DOHH2 (cell line): ENCODE measurements around the gene NPAS3.

Source experiments
- H3F3A ChIP-seq: fragments of 200-600 bp; sonication (generic), shearing (Covaris generic); 2 replicates; pipeline ENCODE4 v1.6.0; 2016; ENCODE audit warnings: antibody characterized with exemption, mild to moderate bottlenecking; ENCODE audit not compliant: control insufficient read depth, insufficient read depth
- H3K27ac ChIP-seq: fragments of 200-600 bp; sonication (generic); 2 replicates; pipeline ENCODE4 v1.5.1; 2014; ENCODE audit warnings: low read depth, mild to moderate bottlenecking, low read length, moderate library complexity
- H3K27me3 ChIP-seq: fragments of 200-600 bp; sonication (generic); 2 replicates; pipeline ENCODE4 v1.6.1; 2014; ENCODE audit warnings: mild to moderate bottlenecking, low read length, mixed read lengths; ENCODE audit not compliant: control insufficient read depth
- H3K36me3 ChIP-seq: fragments of 200-600 bp; sonication (generic); 2 replicates; pipeline ENCODE4 v1.6.1; 2014; ENCODE audit warnings: mild to moderate bottlenecking, low read length, moderate library complexity, mixed read lengths; ENCODE audit not compliant: control insufficient read depth
- H3K4me1 ChIP-seq: fragments of 200-600 bp; sonication (generic); 2 replicates; pipeline ENCODE4 v1.6.1; 2014; ENCODE audit warnings: mild to moderate bottlenecking, low read length, mixed read lengths; ENCODE audit not compliant: control insufficient read depth
- H3K4me2 ChIP-seq: fragments of 200-600 bp; sonication (generic); 2 replicates; pipeline ENCODE4 v1.6.0; 2014; ENCODE audit warnings: mild to moderate bottlenecking, low read length, moderate library complexity
- H3K4me3 ChIP-seq: fragments of 200-600 bp; sonication (generic); 2 replicates; pipeline ENCODE4 v1.5.1; 2014; ENCODE audit warnings: mild to moderate bottlenecking, low read length, mixed read lengths
- H3K79me2 ChIP-seq: fragments of 200-600 bp; sonication (generic); 2 replicates; pipeline ENCODE4 v1.6.1; 2014; ENCODE audit warnings: mild to moderate bottlenecking, low read length, mixed read lengths; ENCODE audit not compliant: control insufficient read depth
- H3K9me2 ChIP-seq: fragments of 200-600 bp; sonication (generic); replicated peaks from 2 replicates; pipeline ENCODE4 v1.6.1; 2014; ENCODE audit warnings: mild to moderate bottlenecking, low read length, mixed read lengths; ENCODE audit not compliant: control insufficient read depth
- H3K9me3 ChIP-seq: fragments of 200-600 bp; sonication (generic); 2 replicates; pipeline ENCODE4 v1.6.1; 2014; ENCODE audit warnings: antibody characterized with exemption, low read length, mixed read lengths; ENCODE audit not compliant: control insufficient read depth, insufficient read depth
- H4K20me1 ChIP-seq: fragments of 200-600 bp; sonication (generic); 2 replicates; pipeline ENCODE4 v1.6.0; 2014; ENCODE audit warnings: low read depth, mild to moderate bottlenecking, antibody characterized with exemption, low read length, moderate library complexity; ENCODE audit not compliant: control insufficient read depth, insufficient read depth
- EZH2phosphoT487 ChIP-seq: fragments of 200-600 bp; sonication (generic); IDR thresholded peaks from 2 replicates; pipeline ENCODE4 v1.6.1; 2017; ENCODE audit warnings: borderline replicate concordance, mild to moderate bottlenecking, antibody characterized with exemption, low read length, moderate library complexity, mixed read lengths
- TF ChIP-seq, protein P1 (sequence below): fragments of 200-600 bp; sonication (generic); IDR thresholded peaks from one replicate; pipeline ENCODE4 v1.5.1; 2014; ENCODE audit warnings: antibody characterized with exemption, mild to moderate bottlenecking, low read depth, low read length; ENCODE audit not compliant: poor library complexity, severe bottlenecking

Gene NPAS3

DNA sequence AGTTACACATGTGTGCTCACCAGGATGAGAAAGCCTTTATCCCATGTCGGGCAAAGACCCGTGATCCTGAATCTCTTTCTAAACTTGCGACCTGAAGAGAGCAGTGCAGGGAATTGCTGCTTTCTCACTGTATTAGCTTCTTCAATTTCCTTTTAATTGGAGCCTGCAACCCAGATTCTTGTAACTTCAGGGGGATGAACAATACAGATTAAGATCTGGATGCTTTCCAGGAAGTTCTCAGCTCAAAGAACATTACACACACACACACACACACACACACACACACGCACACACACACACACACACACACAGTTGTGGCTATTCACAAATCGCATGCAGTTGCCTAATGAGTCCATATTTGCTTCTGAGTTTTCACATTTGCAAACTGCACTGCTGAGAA lies 268.3 kb downstream of the NPAS3 start:
- no peaks in the 10 kb centered on the region for H3K9me2 ChIP-seq
- no peaks in the 10 kb centered on the region for H4K20me1 ChIP-seq
- H3K27me3 ChIP-seq: no peaks in the 10 kb centered on the region
- TF ChIP-seq EZH2phosphoT487: no peak
- TF ChIP-seq, protein P1, sequence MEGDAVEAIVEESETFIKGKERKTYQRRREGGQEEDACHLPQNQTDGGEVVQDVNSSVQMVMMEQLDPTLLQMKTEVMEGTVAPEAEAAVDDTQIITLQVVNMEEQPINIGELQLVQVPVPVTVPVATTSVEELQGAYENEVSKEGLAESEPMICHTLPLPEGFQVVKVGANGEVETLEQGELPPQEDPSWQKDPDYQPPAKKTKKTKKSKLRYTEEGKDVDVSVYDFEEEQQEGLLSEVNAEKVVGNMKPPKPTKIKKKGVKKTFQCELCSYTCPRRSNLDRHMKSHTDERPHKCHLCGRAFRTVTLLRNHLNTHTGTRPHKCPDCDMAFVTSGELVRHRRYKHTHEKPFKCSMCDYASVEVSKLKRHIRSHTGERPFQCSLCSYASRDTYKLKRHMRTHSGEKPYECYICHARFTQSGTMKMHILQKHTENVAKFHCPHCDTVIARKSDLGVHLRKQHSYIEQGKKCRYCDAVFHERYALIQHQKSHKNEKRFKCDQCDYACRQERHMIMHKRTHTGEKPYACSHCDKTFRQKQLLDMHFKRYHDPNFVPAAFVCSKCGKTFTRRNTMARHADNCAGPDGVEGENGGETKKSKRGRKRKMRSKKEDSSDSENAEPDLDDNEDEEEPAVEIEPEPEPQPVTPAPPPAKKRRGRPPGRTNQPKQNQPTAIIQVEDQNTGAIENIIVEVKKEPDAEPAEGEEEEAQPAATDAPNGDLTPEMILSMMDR: no peak
- no peak overlapping the region for H3K4me3 ChIP-seq
- no peaks in the 10 kb centered on the region for H3K4me1 ChIP-seq
- H3K79me2 ChIP-seq: no peaks in the 10 kb centered on the region
- H3K27ac ChIP-seq: no peak overlapping the region
- H3K4me2 ChIP-seq: no peak overlapping the region
- no peaks in the 10 kb centered on the region; the same call in 1 of the 2 replicates for H3K9me3 ChIP-seq
- H3F3A ChIP-seq: no peaks in the 10 kb centered on the region
- H3K36me3 ChIP-seq: no peaks in the 10 kb centered on the region

DNA sequence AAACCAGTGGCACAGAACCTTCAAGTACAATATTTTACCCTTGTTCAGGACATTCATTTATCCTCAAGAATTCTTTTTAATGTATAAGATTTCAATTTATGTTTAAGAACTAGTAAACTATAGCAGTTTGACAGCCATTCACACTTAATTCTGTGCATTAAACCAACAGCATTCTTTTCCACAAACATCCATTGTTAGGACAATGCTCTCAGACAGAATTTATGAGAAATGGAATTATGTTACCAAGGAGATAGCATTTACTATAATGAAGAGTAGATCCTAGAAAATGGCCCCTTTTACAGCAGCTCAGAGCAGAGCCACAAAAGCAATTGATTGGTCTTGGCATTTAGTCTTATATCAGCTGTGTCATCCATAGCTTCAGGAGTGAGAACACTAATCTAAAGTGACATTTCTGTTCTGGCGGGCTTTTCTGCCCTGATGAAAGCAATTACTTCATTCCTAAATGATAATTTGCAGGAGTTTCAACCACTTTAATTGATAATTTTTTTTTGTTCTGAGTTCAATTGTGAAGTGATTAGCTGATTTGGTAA lies 268.9 kb downstream of the NPAS3 start:
- TF ChIP-seq, protein P1: no peak
- TF ChIP-seq EZH2phosphoT487: no peak
- H3K4me1 ChIP-seq: no peaks in the 10 kb centered on the region
- no peaks in the 10 kb centered on the region for H3F3A ChIP-seq
- no peaks in the 10 kb centered on the region for H4K20me1 ChIP-seq
- H3K4me3 ChIP-seq: no peak overlapping the region
- no peaks in the 10 kb centered on the region for H3K79me2 ChIP-seq
- no peak overlapping the region for H3K27ac ChIP-seq
- no peaks in the 10 kb centered on the region; the same call in 1 of the 2 replicates for H3K9me3 ChIP-seq
- no peaks in the 10 kb centered on the region for H3K36me3 ChIP-seq
- H3K27me3 ChIP-seq: no peaks in the 10 kb centered on the region
- no peaks in the 10 kb centered on the region for H3K9me2 ChIP-seq
- H3K4me2 ChIP-seq: no peak overlapping the region

DNA sequence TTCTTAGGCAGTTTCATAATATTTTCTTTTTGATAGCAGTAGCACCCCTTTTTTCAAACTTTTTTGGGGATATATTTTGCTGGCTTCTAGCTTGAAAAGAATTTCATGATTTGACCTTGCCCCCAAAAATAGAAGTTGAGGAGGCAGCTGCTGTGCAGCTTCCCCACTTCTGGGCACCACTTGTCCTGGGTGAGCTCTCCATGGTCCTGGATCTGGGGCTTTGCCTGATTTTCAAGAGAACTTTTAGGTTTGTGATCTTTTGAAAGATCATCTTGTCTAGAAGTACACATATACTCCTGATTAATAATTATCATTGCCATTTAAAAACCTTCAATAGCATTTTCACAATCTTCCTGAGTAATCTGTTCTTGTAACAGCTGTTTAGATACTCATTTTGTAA lies 271.6 kb downstream of the NPAS3 start:
- Histone ChIP-seq H3K27me3 (no peaks in the 10 kb centered on the region), H3K9me2 (no peaks in the 10 kb centered on the region), H3K27ac (no peak overlapping the region), H3F3A (no peaks in the 10 kb centered on the region), H3K4me3 (no peak overlapping the region), H3K4me2 (no peak overlapping the region), H4K20me1 (no peaks in the 10 kb centered on the region), H3K79me2 (no peaks in the 10 kb centered on the region), H3K4me1 (no peaks in the 10 kb centered on the region), H3K36me3 (no peaks in the 10 kb centered on the region), H3K9me3 (no peaks in the 10 kb centered on the region; the same call in 1 of the 2 replicates)
- TF ChIP-seq, protein P1: no peak
- no peak for TF ChIP-seq EZH2phosphoT487
